Motor neuron (in vitro differentiated cells): ENCODE data around the gene MAPK8IP2. TPM values are rescaled to one million over a fixed set of nuclear protein-coding genes. Genes with fewer than 3 reads are reported as not detected.

Experiments used
- ATAC-seq, 8 experiments: fragments of 200-7000 bp; cut with Tn5 transposase; replicated peaks in 6 of 8; 2 replicates each; pipeline ENCODE4 v1.8.0; 2021; ENCODE audit warnings: mild to moderate bottlenecking in 8 of 8, moderate library complexity in 8 of 8
- H3K27ac ChIP-seq, 2 donors: fragments of 250-450 bp; sonication (Bioruptor Pico); 2 replicates each; pipeline ENCODE4 v1.9.0; 2021; ENCODE audit warnings: antibody characterized with exemption in 2 of 2, mild to moderate bottlenecking in 2 of 2, moderate library complexity in 1 of 2
- H3K4me1 ChIP-seq, 2 donors: fragments of 250-450 bp; sonication (Bioruptor Pico); replicated peaks in 1 of 2; 2 replicates each; pipeline ENCODE4 v1.6.1; 2021; ENCODE audit warnings: antibody characterized with exemption in 2 of 2, mild to moderate bottlenecking in 2 of 2, moderate library complexity in 1 of 2
- H3K4me3 ChIP-seq, 5 donors: fragments of 250-450 bp; sonication (Bioruptor Pico); 2 replicates each; pipeline ENCODE4 v1.9.0; 2021; ENCODE audit warnings: antibody characterized with exemption in 5 of 5, mild to moderate bottlenecking in 5 of 5, moderate library complexity in 4 of 5
- WGBS, 10 experiments: fragments of 450-650 bp; shearing (Covaris generic); methylation state at CpG; one replicate each; pipeline ENCODE4 v1.0.0; 2022; 5-methylcytosine and 5-hydroxymethylcytosine counted together
- in situ Hi-C, 9 experiments: fragments of 400-800 bp; cut with MboI; loops; one replicate each; pipeline ENCODE4 v1.15.0; 2021; ENCODE audit warnings: low sequenced_read_pairs in 9 of 9, low pct_unique_long_range_greater_than_20kb in 2 of 9; ENCODE audit not compliant: unreplicated experiment in 9 of 9
- total RNA-seq, 8 experiments: library from RNA; unstranded; fragments of 300-600 nt; gene quantifications; 2 replicates each; pipeline versions ENCODE4 v1.2.3 to v1.2.4, GENCODE V29; 2022

MAPK8IP2 gene
- total RNA-seq, 8 experiments from 2014 or later: 0.41 to 38.1 (median 27.4) TPM

DNA sequence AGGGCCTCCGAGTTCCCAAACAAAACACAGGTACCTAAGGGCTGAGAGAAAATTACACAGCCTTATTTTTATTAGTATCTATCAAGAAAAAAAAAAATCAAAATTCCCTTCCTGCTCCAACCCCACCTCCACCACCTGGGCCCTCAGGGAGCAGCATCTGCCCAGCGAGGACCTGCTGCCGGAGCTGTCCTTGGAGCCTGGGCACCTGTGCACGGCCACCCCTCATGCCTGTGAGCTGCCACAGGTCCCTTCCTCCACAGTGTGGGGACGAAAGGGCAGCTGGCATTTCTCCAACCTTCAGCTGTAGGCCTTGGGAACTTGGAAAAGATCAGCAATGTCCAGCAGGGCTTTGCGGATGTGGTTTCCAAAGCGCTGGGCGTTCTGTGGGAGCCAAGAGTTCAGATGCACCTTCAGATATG lies 31.5 kb upstream of the MAPK8IP2 start:
- no peak overlapping the region for H3K4me3 ChIP-seq
- WGBS, 10 experiments: 58 to 97% (median 90%) methylated on average over 2 to 7 of the region's 8 CpGs; no CpG with 5 or more reads in 5 of the 10 experiments
- H3K4me1 ChIP-seq: peaks cover 0 to 1% of the 10 kb centered on the region in 2 donors
- in situ Hi-C loops: no loop called here
- H3K27ac ChIP-seq: no peak overlapping the region
- no peak for ATAC-seq

GRCh38 chr22:50569896-50570535 lies 30.6 kb upstream of the MAPK8IP2 start:
- no peak overlapping the region for H3K4me3 ChIP-seq
- H3K4me1 ChIP-seq: no peaks in the 10 kb centered on the region
- no peak overlapping the region for H3K27ac ChIP-seq
- WGBS, 10 experiments: 73 to 92% (median 85%) methylated on average over 1 to 6 of the region's 13 CpGs; no CpG with 5 or more reads in 6 of the 10 experiments
- in situ Hi-C loops: no loop called here
- ATAC-seq: no peak

DNA sequence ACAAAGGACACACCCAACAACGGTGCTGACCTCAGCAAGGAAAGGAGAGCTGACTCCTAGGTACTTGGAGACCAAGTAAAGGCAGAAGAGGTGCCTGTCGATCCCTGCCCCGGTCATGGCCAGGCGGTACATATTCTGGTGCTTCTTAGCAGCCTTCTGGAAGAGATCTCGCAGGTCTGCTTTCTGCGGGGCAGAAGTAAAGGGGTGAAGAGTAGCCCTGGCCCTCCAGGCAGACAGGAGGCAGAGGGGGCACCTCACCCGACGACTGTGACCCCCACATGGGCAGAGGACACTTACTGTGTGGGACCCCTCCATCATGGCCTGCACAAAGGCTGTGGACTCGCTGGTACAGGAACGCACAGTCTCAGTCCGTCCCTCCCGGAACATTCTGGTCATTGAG lies 29.7 kb upstream of the MAPK8IP2 start:
- Histone ChIP-seq H3K4me1 (no peaks in the 10 kb centered on the region), H3K4me3 (no peak overlapping the region), H3K27ac (no peak overlapping the region)
- no peak for ATAC-seq
- 0 to 100% (median 80%) methylated on average over 1 to 5 of the region's 12 CpGs; no CpG with 5 or more reads in 5 of the 10 experiments for WGBS, 10 experiments
- in situ Hi-C loops: no loop called here

- 60 to 96% (median 77%) methylated on average over 1 to 11 of the region's 26 CpGs; no CpG with 5 or more reads in 5 of the 10 experiments for WGBS, 10 experiments
- no peak for ATAC-seq
- Histone ChIP-seq H3K4me3 (no peak overlapping the region), H3K4me1 (no peaks in the 10 kb centered on the region), H3K27ac (no peak overlapping the region)
- in situ Hi-C loops: no loop called here
Observed at GRCh38 chr22:50571264-50572175, 29.1 kb upstream of the MAPK8IP2 start.

DNA sequence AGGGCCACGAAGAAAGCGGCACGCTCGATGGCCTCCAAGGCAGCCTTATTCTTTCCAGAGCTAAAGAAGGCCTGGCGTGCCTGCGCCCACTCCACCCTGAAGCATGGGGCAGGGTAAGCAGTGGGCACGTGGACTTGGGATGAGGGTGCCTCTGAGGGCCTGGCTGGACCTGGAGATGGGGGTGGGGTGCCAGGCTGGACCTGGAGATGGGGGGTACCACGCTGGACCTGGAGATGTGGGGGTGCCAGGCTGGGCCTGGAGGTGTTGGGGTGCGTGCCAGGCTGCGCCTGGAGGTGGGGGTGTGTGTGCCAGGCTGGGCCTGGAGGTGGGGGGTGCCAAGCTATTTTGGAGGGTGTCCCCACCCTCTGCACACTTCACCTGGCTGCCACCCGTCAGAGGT lies 27.6 kb upstream of the MAPK8IP2 start:
- 50 to 100% (median 95%) methylated on average over 1 to 4 of the region's 11 CpGs; no CpG with 5 or more reads in 6 of the 10 experiments for WGBS, 10 experiments
- Histone ChIP-seq H3K27ac (no peak overlapping the region), H3K4me1 (no peaks in the 10 kb centered on the region), H3K4me3 (no peak overlapping the region)
- in situ Hi-C loops: no loop called here
- ATAC-seq: peak in 2 of 8 experiments; percentile 5 to 6

DNA sequence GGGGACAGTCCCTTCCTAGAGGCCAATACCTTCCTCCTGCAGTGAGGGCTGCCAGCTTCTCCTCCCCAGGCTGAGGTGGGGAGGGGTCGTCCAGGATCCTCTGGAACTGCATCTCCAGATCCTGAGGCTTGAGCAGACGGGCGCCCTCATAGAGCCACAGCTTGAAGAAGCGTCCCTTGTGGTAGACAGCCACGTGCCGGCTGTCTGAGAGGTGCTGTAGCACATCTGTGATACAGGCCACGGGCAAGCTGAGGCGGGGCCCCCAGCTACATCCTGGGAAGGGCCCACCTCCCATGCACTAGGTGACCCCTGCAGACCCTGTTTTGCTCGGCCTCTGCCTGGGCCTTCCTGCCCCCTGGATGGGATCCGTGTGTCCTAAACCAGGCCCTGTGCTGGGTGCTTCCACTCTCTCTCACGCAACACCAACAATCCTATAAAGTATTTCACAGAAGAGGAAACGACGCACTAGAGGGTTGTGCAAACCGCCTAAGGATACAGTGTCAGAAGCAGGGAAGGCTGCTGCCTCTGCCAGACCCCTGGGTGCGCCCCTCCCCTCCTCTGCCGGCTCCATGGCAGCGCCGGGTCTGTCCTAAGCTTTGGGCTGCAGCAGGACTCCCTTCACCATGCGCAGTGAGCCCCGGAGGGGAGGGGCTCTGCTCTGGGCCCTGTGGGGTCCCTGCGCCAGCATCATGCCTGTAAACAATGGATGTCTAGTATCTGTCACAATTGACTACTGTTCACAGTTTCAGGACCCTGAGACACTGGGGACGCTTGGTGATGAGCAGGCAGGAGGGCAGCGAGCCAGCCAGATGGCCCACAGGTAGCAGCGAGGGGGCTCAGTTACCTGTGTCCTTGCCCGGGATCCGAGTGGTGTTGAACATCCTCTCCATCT lies 26.9 kb upstream of the MAPK8IP2 start:
- Histone ChIP-seq H3K4me1 (no peaks in the 10 kb centered on the region), H3K27ac (no peak overlapping the region), H3K4me3 (no peak overlapping the region)
- no peak for ATAC-seq
- in situ Hi-C loops: no loop called here
- 17 to 100% (median 93%) methylated on average over 1 to 8 of the region's 26 CpGs; no CpG with 5 or more reads in 3 of the 10 experiments for WGBS, 10 experiments

DNA sequence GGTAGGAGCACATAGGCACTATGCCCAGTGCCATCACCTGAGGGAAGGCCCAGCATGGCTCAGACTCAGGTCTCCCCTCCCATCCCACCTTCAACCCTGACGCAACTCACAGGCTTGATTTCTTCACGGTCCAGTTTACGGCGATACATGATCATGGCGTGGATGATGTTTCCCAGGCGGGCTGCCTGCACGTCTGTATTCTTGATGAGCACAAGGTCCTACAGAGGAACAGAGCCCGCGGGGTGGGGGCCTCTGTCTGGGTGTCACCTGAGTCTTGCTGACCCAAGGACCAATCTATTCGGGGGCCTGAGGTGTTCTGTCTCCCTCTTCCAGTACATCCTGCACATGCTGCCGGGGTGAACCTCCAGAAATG lies 26.2 kb upstream of the MAPK8IP2 start:
- Histone ChIP-seq H3K27ac (no peak overlapping the region), H3K4me3 (no peak overlapping the region), H3K4me1 (no peaks in the 10 kb centered on the region)
- no peak for ATAC-seq
- 76 to 100% (median 96%) methylated on average over 1 to 10 of the region's 11 CpGs; no CpG with 5 or more reads in 7 of the 10 experiments for WGBS, 10 experiments
- in situ Hi-C loops: no loop called here

DNA sequence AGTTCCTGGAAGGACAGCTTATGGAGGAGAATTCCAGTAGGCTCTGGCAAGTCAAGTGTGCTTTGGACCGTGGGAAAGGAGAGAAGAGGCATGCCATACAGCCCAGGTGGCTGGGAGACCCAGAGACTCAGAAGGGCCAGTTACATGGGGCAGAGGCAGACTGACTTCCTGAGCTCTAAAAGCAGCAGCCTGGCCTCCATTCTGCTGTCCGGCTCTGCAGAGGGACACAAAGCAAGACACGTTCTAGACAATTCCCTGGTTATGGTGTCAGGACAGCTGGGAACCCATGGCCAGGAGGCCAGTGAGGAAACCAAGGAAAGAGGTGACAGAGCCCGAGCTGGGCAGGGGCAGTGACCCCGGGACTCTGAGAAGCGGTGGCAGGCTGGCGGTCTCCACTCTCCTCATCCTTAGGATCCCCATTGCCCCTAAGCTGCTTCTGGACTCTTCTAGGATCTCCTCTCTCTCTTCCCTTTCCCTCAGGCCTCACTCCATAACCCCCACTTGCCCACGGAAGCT lies 25.1 kb upstream of the MAPK8IP2 start:
- in situ Hi-C loops: no loop called here
- Histone ChIP-seq H3K27ac (no peak overlapping the region), H3K4me1 (no peaks in the 10 kb centered on the region), H3K4me3 (no peak overlapping the region)
- ATAC-seq: no peak
- 72 to 100% (median 80%) methylated on average over 1 to 5 of the region's 8 CpGs; no CpG with 5 or more reads in 3 of the 10 experiments for WGBS, 10 experiments

DNA sequence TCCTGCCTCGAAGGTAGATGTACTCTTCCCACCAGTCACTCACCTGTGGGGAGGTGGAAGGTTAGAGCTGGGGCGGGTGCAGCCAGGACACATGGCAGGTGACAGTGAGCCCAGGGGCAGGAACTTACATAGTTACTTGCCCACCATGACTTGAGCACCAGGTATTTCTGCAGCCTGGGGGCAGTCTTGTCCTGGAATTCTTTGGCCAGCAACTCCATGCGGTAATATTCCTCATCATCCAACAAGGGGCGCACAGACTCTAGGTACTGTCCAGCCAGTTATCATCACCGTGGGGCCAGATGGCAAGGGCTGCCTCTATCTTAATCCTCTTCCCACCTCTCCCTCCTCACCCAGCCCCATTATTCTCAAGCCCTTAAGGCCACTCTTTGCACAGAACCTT lies 24.5 kb upstream of the MAPK8IP2 start:
- WGBS, 10 experiments: 0 to 90% (median 49%) methylated on average over 1 to 3 of the region's 5 CpGs; no CpG with 5 or more reads in 5 of the 10 experiments

DNA sequence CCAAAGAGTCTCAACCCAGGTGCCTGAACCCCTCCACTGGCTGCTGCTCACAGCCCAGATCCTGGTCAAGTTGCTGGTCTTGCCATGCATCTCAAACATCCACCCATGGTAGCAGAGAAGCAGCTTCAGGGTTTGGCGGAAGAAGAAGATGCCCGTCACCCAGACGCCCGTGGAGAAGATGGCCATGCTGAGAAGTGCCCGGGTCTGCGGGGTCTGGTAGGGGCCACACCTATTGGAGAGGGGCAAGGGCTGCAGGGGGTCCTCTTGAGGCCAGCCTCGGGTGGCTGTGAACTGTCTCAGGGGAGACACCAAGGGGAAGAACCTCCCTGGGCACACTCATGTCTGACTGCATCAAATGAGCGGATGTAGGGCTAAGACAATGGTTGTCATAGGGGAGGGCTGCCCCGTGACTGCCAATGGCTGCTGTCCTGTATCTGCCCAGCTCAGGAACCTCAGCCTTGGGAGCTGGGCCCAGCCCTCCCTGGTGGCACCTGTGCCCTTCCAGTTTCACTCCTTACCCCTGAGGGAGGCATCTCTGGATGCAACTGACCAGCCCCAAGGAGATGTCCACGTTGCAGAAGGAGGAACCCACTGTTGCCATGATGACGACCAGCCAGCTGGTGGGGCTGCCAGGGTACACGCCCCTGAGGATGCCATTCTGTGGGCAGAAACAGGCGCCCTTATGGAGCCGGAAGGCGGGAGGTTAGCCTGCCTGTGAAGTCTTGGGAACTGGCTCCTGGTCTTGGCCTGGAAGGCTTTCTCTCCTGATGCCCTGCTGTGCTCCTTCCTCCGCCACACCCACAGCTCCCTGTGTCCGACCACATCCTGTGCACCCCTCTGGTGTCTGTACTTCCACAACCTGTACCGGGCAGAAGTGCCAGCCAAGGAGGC lies 23.5 kb upstream of the MAPK8IP2 start:
- WGBS, 10 experiments: 60 to 80% methylated on average over 1 to 2 of the region's 18 CpGs; no CpG with 5 or more reads in 8 of the 10 experiments
- Histone ChIP-seq H3K4me1 (peaks cover 5 to 7% of the 10 kb centered on the region in 2 donors), H3K27ac (no peak overlapping the region), H3K4me3 (no peak overlapping the region)
- in situ Hi-C loops: no loop called here
- ATAC-seq: no peak

More for the DNA sequence above, 24.5 kb upstream of the MAPK8IP2 start:
- Histone ChIP-seq H3K4me3 (no peak overlapping the region), H3K27ac (no peak overlapping the region), H3K4me1 (no peaks in the 10 kb centered on the region)
- in situ Hi-C loops: no loop called here
- ATAC-seq: peak in 7 of 8 experiments; percentile 36 to 78 (median 58)

DNA sequence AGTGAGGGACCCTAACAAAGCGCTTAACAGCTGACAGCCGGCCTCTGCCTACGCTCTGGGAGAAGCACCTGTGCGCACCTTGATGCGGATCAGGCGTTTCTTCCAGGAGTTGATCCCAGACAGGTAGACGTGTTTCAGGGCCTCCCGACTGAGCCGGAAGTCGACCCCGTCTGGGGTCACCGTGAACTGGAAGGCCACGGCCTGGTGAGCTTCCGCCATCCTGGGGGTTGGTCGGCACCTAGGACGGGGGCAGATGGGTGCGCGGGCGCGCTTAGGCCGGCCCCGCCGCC lies 23.0 kb upstream of the MAPK8IP2 start:
- no peak overlapping the region for H3K27ac ChIP-seq
- no peak for ATAC-seq
- no CpG with 5 or more reads among the region's 23 CpGs for WGBS, 10 experiments
- in situ Hi-C loops: no loop called here
- H3K4me3 ChIP-seq: no peak overlapping the region
- H3K4me1 ChIP-seq: peaks cover 5 to 7% of the 10 kb centered on the region in 2 donors
